GM12878 (cell line): ENCODE data around the gene GPN2. TPM values are rescaled to one million over a fixed set of nuclear protein-coding genes. Genes with fewer than 3 reads are reported as not detected.

Source experiments
- ATAC-seq: fragments of 200-7000 bp; cut with Tn5 transposase; 3 replicates; pipeline ENCODE4 v1.9.1; 2020; ENCODE audit warnings: mild to moderate bottlenecking, moderate library complexity
- BruUV-seq: library from RNA; stranded (reverse); fragments of 400-500 nt; replicated peaks from 2 replicates; lab custom pipeline; 2021; lab: Mats Ljungman, UMichigan
- CTCF ChIA-PET: fragments of 300-600 bp; sonication (Branson Sonifier 250); formaldehyde crosslinking; extraction: SDS; loops from one replicate; lab custom pipeline; 2021; ENCODE audit warnings: inconsistent platforms; lab: Yijun Ruan, JAX
- POLR2A ChIA-PET: fragments of 350-600 bp; formaldehyde crosslinking; extraction: SDS; loops from one replicate; lab custom pipeline; 2021; ENCODE audit warnings: inconsistent platforms; lab: Charles Lee
- RAD21 ChIA-PET: fragments of 300-600 bp; sonication (Branson Sonifier 250); formaldehyde crosslinking; loops from one replicate; lab custom pipeline; 2023; ENCODE audit warnings: antibody characterized with exemption; ENCODE audit not compliant: unreplicated experiment; lab: Charles Lee
- SMC1A ChIA-PET: fragments of 300-600 bp; sonication (Branson Sonifier 250); formaldehyde crosslinking; loops from one replicate; lab custom pipeline; 2023; ENCODE audit not compliant: unreplicated experiment, uncharacterized antibody; lab: Charles Lee
- DNase-seq: peaks from one replicate; pipeline ENCODE4 v3.0.0-alpha.2; 2011; ENCODE audit warnings: low read depth, low spot score
- FAIRE-seq: peaks from 3 replicates; lab custom pipeline; 2011; peaks lifted over from hg19 to GRCh38; lab: Jason Lieb, UNC
- H2AFZ ChIP-seq: 2 replicates; pipeline ENCODE4 v1.6.0; 2011; ENCODE audit warnings: low read depth, low read length, control low read depth; ENCODE audit not compliant: control insufficient read depth
- H3K27ac ChIP-seq: 2 replicates; pipeline ENCODE4 v1.5.1; 2011; ENCODE audit warnings: control low read depth; ENCODE audit not compliant: control insufficient read depth, insufficient read depth
- H3K27me3 ChIP-seq, 2 experiments: replicated peaks in 1 of 2; 2 replicates each; pipeline versions ENCODE4 v1.6.0 to v1.6.1; 2011; ENCODE audit warnings: low read length in 1 of 2; ENCODE audit not compliant: control insufficient read depth in 2 of 2, insufficient read depth in 2 of 2
- H3K36me3 ChIP-seq, 2 experiments: 2 replicates each; pipeline ENCODE4 v1.5.1; 2011; ENCODE audit warnings: low read length in 1 of 2; ENCODE audit not compliant: control insufficient read depth in 2 of 2, insufficient read depth in 2 of 2
- H3K4me1 ChIP-seq: 2 replicates; pipeline ENCODE4 v1.6.1; 2011; ENCODE audit warnings: mild to moderate bottlenecking, low read length, moderate library complexity, mixed read lengths; ENCODE audit not compliant: control insufficient read depth, insufficient read depth
- H3K4me2 ChIP-seq: 2 replicates; pipeline ENCODE4 v1.6.0; 2011; ENCODE audit warnings: control low read depth; ENCODE audit not compliant: control insufficient read depth, insufficient read depth
- H3K4me3 ChIP-seq: fragments of 200-600 bp; sonication (generic); 2 replicates; pipeline ENCODE4 v1.5.1; 2016
- H3K79me2 ChIP-seq: 2 replicates; pipeline ENCODE4 v1.6.0; 2011; ENCODE audit warnings: low read length; ENCODE audit not compliant: control insufficient read depth, insufficient read depth
- H3K9ac ChIP-seq: 2 replicates; pipeline ENCODE4 v1.8.0; 2011; ENCODE audit warnings: low read length, control low read depth, mixed read lengths; ENCODE audit not compliant: control insufficient read depth, insufficient read depth
- H3K9me3 ChIP-seq: replicated peaks from 3 replicates; pipeline ENCODE4 v1.5.1; 2011; ENCODE audit warnings: mild to moderate bottlenecking, low read length; ENCODE audit not compliant: control insufficient read depth, insufficient read depth
- H4K20me1 ChIP-seq: 2 replicates; pipeline ENCODE4 v1.6.0; 2011; ENCODE audit not compliant: control insufficient read depth, insufficient read depth
- LARP7 ChIP-seq: fragments of 450-650 bp; IDR thresholded peaks from 2 replicates; pipeline ENCODE4 v1.6.1; 2017; ENCODE audit warnings: mild to moderate bottlenecking
- MEF2B ChIP-seq: fragments of 450-650 bp; IDR thresholded peaks from 2 replicates; pipeline ENCODE4 v1.6.1; 2018; ENCODE audit warnings: mild to moderate bottlenecking, moderate library complexity; ENCODE audit not compliant: partially characterized antibody, poor library complexity, severe bottlenecking
- POLR2AphosphoS2 ChIP-seq: IDR thresholded peaks from 2 replicates; pipeline ENCODE4 v1.6.1; 2011; ENCODE audit warnings: low read depth, mild to moderate bottlenecking, low read length, improper control_type of control experiment, moderate library complexity
- TCF12 ChIP-seq: IDR thresholded peaks from 2 replicates; pipeline ENCODE4 v1.6.1; 2011; ENCODE audit warnings: low read depth, mild to moderate bottlenecking, low read length
- ZBTB40 ChIP-seq: fragments of 450-650 bp; IDR thresholded peaks from 2 replicates; pipeline ENCODE4 v1.6.1; 2016; ENCODE audit warnings: mild to moderate bottlenecking, moderate library complexity, borderline replicate concordance
- WGBS: methylation state at CpG from one replicate; pipeline ENCODE4 v1.1.6; 2016; ENCODE audit warnings: low lambda C conversion rate; ENCODE audit not compliant: insufficient replicate concordance, insufficient coverage; ENCODE audit errors: missing lambda C conversion rate; 5-methylcytosine and 5-hydroxymethylcytosine counted together
- in situ Hi-C: fragments of 300-500 bp; cut with MboI; formaldehyde crosslinking; loops from 9 replicates; pipeline ENCODE4 v1.14.3; 2018; ENCODE audit warnings: mixed read lengths
- intact Hi-C: fragments of 100-400 bp; cut with micrococcal nuclease; formaldehyde crosslinking; loops from one replicate; pipeline ENCODE4 v1.14.2; 2022; ENCODE audit not compliant: unreplicated experiment
- polyA plus RNA-seq, 11 experiments: library from polyadenylated mRNA; depleted of rRNA in 4 of 11; unstranded in 6 of 11; stranded (reverse) in 5 of 11; fragments of >200 nt; fragmentation: Nextera tagmentation in 4 of 11; fragmentation: Illumina TruSeq in 1 of 11; extraction: Ambion mirVana in 4 of 11; extraction: Trizol in 1 of 11; gene quantifications; 1 replicate in 1 of 11; 2 replicates in 10 of 11; pipeline versions ENCODE4 v1.2.1 to v1.2.3, GENCODE V29; 2011 to 2016; ENCODE audit warnings: inconsistent platforms in 2 of 11, missing spikeins in 2 of 11, low read depth in 1 of 11
- total RNA-seq, 4 experiments: library from RNA; depleted of rRNA in 3 of 4; stranded (reverse); fragments of >200 nt in 3 of 4; fragmentation: Illumina TruSeq in 1 of 4; extraction: Trizol in 1 of 4; gene quantifications; 2 replicates each; pipeline versions ENCODE4 v1.2.1 to v1.2.3, GENCODE V29; 2013 to 2021

The GPN2 gene
- total and polyA plus RNA-seq, 10 of the 15 experiments (the other 5 are each of a cell fraction or from before 2014, with no cell fraction given) = 8.3 to 61.4 (median 23.3) TPM

- TF ChIP-seq MEF2B = no peak
- TF ChIP-seq LARP7 = no peak
- no peak for TF ChIP-seq POLR2AphosphoS2
- no peak for TF ChIP-seq ZBTB40
- TF ChIP-seq TCF12 = no peak
- Histone ChIP-seq H3K36me3 (no peaks in the 10 kb centered on the region), H3K9ac (no peak overlapping the region), H2AFZ (no peak overlapping the region), H3K79me2 (no peaks in the 10 kb centered on the region), H4K20me1 (no peaks in the 10 kb centered on the region), H3K27me3 (no peaks in the 10 kb centered on the region; a peak in 1 of 4 replicates), H3K4me1 (no peaks in the 10 kb centered on the region), H3K4me3 (no peak overlapping the region), H3K9me3 (no peaks in the 10 kb centered on the region), H3K27ac (no peak overlapping the region), H3K4me2 (no peak overlapping the region)
- RAD21 ChIA-PET = no interaction called here
- CTCF ChIA-PET = no interaction called here
- intact Hi-C loops (no loop called here), in situ Hi-C loops (no loop called here)
- DNase-seq (no peak), ATAC-seq (no peak), FAIRE-seq (no peak)
- no TSS peak for BruUV-seq
- WGBS = 37% methylated on average over 4 of the region's 4 CpGs
- POLR2A ChIA-PET = no interaction called here
- SMC1A ChIA-PET = interaction anchor here (1.2 kb wide), 1 partner anchor 11 kb away, joined by 3 read pairs; the partner anchor contains the start of gene NUDC
Measured at GRCh38 chr1:26910343-26911160, 20.5 kb upstream of the GPN2 start.
